GM21423 (cell line): ENCODE data around the gene DNAH17.

ENCODE experiments used
- ATAC-seq: cut with Tn5 transposase; IDR thresholded peaks from one replicate; pipeline ENCODE4 v1.9.1; 2021; ENCODE audit warnings: mild to moderate bottlenecking, moderate library complexity; ENCODE audit not compliant: unreplicated experiment

Gene DNAH17

GRCh38 chr17:78577296-78577695 is at the start of gene DNAH17:
Gene DNAH17 (minus strand): TSS chr17:78577396. CDS start chr17:78575057, 2,339 bp downstream.
- no peak for ATAC-seq

DNA sequence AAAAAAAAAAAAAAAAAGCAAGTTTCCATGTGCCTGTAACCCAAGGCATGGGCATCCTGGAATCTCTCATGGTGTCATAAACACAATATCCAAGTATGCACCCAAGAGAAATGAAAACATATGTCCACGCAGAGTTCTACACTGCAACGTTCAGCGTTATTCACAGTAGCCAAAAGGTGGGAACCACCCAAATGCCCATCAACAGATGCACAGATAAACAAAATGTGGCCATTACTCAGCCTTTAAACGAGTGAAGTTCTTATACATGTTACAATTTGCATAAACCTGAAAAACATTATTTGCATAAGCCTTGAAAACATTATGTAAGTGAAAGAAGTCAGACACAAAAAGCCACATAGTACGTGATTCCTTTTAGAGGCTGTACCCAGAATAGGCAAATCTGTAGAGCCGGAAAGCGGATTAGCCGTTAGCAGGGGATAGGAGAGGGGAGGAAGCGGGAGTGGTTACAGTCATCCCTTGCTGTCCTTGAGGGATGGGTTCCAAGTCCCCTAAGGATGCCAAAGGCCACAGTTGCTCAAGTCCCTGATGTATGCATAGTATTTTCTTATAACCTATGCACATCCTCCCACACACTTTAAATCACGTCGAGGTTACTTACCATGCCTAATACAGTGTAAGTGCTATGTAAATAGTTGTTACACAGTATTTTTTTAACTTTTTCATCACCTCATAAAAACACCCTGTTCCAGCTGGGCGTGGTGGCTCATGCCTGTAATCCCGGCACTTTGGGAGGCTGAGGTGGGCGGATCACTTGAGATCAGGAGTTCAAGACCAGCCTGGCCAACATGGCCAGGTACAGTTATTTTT is 47.3 kb upstream of the DNAH17 start:
- no peak for ATAC-seq

GRCh38 chr17:78623541-78623940 is 46.3 kb upstream of the DNAH17 start:
- ATAC-seq: no peak

GRCh38 chr17:78622491-78623265 is 45.5 kb upstream of the DNAH17 start:
- ATAC-seq: no peak

DNA sequence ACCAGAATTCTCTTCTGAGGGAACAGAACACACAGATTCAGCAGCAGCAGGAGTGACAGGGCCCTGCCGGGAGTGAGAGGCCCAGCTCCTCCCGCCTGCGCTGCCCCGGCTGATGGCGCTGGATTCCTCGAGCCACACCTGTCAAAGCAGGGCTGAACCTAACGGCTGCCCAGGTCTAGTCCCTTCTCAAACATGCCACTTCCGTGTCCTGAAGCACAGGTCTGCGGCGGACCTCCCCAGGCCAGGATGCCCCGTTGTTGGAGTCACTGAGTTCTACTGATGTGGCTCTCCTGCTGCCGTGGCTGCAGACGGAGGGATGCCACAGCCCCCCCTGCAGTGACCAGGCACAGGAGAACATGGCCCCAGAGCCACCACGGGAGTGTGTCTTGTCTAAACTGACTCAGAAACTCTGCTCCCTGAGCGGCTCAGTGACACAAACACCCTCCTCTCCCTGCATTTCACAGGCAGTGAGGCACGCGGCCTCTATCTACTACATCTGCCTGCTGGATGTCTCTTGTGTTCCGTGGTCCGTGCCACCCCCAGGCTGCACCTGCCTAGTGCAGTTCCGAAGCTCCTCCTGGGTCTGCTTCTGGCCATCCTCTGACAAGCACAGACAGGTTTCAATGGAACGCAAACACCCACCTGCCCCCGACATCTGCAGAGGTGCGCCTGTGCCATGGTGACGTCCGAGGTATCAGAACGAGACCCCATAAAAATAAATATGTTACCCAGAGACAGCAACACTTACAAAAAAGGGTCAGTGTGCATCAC is 44.7 kb upstream of the DNAH17 start:
- ATAC-seq: no peak

DNA sequence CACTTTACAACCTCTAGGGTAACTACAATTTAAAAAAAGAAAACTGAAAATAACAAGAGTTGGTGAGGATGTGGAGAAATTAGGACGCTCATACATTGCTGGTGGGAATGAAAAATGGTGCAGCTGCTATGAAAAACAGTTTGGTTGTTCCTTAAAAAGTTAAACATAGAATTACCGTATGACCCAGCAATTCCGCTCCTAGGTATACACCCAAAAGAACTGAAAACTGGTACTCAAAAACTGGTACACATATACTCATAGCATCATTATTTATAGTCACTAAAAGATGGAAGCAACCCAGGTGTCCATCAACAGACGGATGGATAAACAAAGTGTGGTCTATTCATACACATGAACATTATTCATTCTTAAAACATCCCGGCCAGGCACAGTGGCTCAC is 42.9 kb upstream of the DNAH17 start:
- ATAC-seq: no peak

DNA sequence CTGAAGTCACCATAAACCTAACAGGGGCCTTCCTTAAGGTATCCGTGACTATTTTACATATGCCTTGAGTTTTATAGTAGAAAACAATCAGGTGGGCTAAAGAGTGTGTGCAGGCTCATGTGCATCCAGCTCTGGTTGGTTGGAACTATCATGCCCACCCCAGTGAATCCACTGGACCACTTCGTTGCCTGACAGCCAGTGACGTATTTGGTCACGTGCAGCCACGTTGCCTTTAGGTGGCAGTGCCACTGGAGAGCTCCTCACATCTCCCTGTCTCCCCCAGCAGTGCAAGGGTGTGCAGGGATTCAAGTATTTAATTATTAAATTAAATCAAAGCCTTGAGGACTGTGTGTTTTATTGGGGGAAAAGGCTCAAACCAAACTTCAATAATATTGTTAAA is 42.1 kb upstream of the DNAH17 start:
- ATAC-seq: no peak

GRCh38 chr17:78618264-78619066 is 41.3 kb upstream of the DNAH17 start:
- no peak for ATAC-seq

GRCh38 chr17:78617511-78618061 is 40.4 kb upstream of the DNAH17 start:
- no peak for ATAC-seq

- ATAC-seq: no peak
Observed at GRCh38 chr17:78616946-78617345, 39.8 kb upstream of the DNAH17 start.

- ATAC-seq: no peak
Observed at GRCh38 chr17:78615631-78616030, 38.4 kb upstream of the DNAH17 start.

GRCh38 chr17:78613416-78613815 is 36.2 kb upstream of the DNAH17 start:
- no peak for ATAC-seq

GRCh38 chr17:78611607-78612006 is 34.4 kb upstream of the DNAH17 start:
- no peak for ATAC-seq

DNA sequence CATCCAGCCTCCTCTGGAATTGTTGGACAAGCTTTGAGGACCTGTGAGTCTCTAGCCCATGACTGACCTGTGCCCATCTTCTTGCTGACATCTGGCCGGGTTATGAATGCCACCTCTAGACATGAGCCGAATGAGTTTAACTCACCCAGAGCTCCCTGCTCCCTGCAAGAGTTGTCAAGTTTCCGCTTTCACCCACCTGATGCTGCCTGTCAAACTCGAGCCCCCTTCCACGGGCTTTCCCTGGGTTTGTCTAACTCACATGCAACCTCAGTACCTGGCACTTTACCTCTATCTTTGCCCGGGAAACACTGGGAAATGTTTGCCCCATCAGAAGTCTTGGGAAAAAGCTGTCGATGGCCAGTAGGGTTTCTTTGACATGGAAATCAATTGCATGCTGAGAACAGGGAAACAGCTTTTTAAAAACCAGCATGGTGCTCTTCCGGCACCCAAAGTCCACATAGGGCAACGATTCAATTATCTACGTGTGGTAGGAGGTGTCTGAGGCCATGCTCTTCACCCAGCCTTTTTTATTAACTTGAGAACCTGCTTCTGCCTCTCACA is 33.8 kb upstream of the DNAH17 start:
- no peak for ATAC-seq

GRCh38 chr17:78609191-78609641 is 32.0 kb upstream of the DNAH17 start:
- ATAC-seq: no peak

GRCh38 chr17:78608804-78609186 is 31.6 kb upstream of the DNAH17 start:
- ATAC-seq: no peak

GRCh38 chr17:78608122-78608803 is 31.1 kb upstream of the DNAH17 start:
- ATAC-seq: no peak

GRCh38 chr17:78607038-78607437 is 29.8 kb upstream of the DNAH17 start:
- no peak for ATAC-seq

DNA sequence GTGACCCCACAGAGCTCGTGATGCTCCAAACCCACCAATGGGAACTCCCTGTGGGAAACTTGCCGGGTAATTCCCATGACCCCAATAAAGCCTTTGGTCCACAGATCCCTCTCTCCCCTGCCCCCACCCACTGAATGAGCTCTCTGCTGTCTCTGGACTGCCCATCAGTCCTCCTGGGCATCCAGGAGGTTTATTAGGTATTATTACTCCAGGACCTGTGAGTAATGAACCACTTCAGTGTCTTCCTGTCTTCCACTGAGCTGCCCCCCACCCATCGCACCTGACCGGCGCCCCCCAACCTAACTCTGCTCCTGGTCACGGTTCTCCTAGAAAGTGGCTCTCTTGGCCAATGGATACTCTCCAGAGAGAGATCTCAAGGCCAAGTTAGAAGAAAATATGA is 28.7 kb upstream of the DNAH17 start:
- no peak for ATAC-seq
